OCI-LY7 (cell line): Measurements from ENCODE around the gene SPRED2. TPM values are rescaled to one million over a fixed set of nuclear protein-coding genes. Genes with fewer than 3 reads are reported as not detected.

Experiments used
- BruUV-seq: library from RNA; stranded (reverse); fragments of 400-500 nt; replicated peaks from 2 replicates; lab custom pipeline; 2021; lab: Mats Ljungman, UMichigan
- CTCF ChIA-PET: fragments of 300-600 bp; sonication (Branson Sonifier 250); formaldehyde crosslinking; loops from one replicate; lab custom pipeline; 2022; ENCODE audit warnings: antibody characterized with exemption; ENCODE audit not compliant: unreplicated experiment; lab: Charles Lee
- POLR2A ChIA-PET: fragments of 300-600 bp; sonication (Branson Sonifier 250); formaldehyde crosslinking; loops from one replicate; lab custom pipeline; 2022; ENCODE audit warnings: antibody characterized with exemption; lab: Charles Lee
- DNase-seq: peaks from one replicate; pipeline ENCODE4 v3.0.0-alpha.2; 2015; ENCODE audit warnings: low spot score
- H2AFZ ChIP-seq: fragments of 200-600 bp; sonication (generic), shearing (Covaris generic); 2 replicates; pipeline ENCODE4 v1.6.1; 2014; ENCODE audit warnings: mild to moderate bottlenecking, antibody characterized with exemption, low read length, moderate library complexity
- H3K27ac ChIP-seq: fragments of 200-600 bp; sonication (generic); 2 replicates; pipeline ENCODE4 v1.5.1; 2014; ENCODE audit warnings: mixed run types, low read depth, mild to moderate bottlenecking, moderate library complexity, low read length, inconsistent platforms; ENCODE audit not compliant: poor library complexity, severe bottlenecking
- H3K36me3 ChIP-seq: fragments of 200-600 bp; sonication (generic); 2 replicates; pipeline ENCODE4 v1.6.1; 2014; ENCODE audit warnings: mild to moderate bottlenecking, antibody characterized with exemption, low read length, moderate library complexity, mixed read lengths; ENCODE audit not compliant: insufficient read depth
- H3K4me1 ChIP-seq: fragments of 200-600 bp; sonication (generic); 2 replicates; pipeline ENCODE4 v1.5.1; 2014; ENCODE audit warnings: mild to moderate bottlenecking, low read length; ENCODE audit not compliant: insufficient read depth, poor library complexity, severe bottlenecking
- H3K4me2 ChIP-seq: fragments of 200-600 bp; sonication (generic); 2 replicates; pipeline ENCODE4 v1.6.1; 2014; ENCODE audit warnings: mild to moderate bottlenecking, low read length
- H3K4me3 ChIP-seq: fragments of 200-600 bp; sonication (generic); 2 replicates; pipeline ENCODE4 v1.5.1; 2014; ENCODE audit warnings: mild to moderate bottlenecking, low read depth, low read length; ENCODE audit not compliant: poor library complexity, severe bottlenecking
- H3K79me2 ChIP-seq: fragments of 200-600 bp; sonication (generic); 2 replicates; pipeline ENCODE4 v1.6.1; 2016; ENCODE audit warnings: low read depth, mild to moderate bottlenecking, low read length, moderate library complexity, mixed read lengths; ENCODE audit not compliant: insufficient read depth
- H3K9me2 ChIP-seq: fragments of 200-600 bp; sonication (generic); 2 replicates; pipeline ENCODE4 v1.6.1; 2016; ENCODE audit warnings: mild to moderate bottlenecking, low read length, mixed read lengths; ENCODE audit not compliant: insufficient read depth
- H3K9me3 ChIP-seq: fragments of 200-600 bp; sonication (generic); 2 replicates; pipeline ENCODE4 v1.6.1; 2014; ENCODE audit warnings: mild to moderate bottlenecking, mixed run types, low read length, mixed read lengths
- H4K20me1 ChIP-seq: fragments of 200-600 bp; sonication (generic); 2 replicates; pipeline ENCODE4 v1.6.1; 2014; ENCODE audit warnings: mild to moderate bottlenecking, antibody characterized with exemption, low read length, moderate library complexity, mixed read lengths; ENCODE audit not compliant: insufficient read depth
- EZH2phosphoT487 ChIP-seq: fragments of 200-600 bp; sonication (generic); IDR thresholded peaks from 2 replicates; pipeline ENCODE4 v1.6.1; 2018; ENCODE audit warnings: low read depth, borderline replicate concordance, mild to moderate bottlenecking, mixed run types, antibody characterized with exemption, low read length, moderate library complexity, mixed read lengths
- intact Hi-C: fragments of 100-400 bp; cut with micrococcal nuclease; formaldehyde crosslinking; loops from one replicate; pipeline ENCODE4 v1.10.0; 2022; ENCODE audit not compliant: unreplicated experiment
- total RNA-seq, 2 experiments: library from RNA; depleted of rRNA in 1 of 2; stranded (reverse); fragments of >200 nt in 1 of 2; shearing (Covaris generic) in 1 of 2; gene quantifications; 2 replicates each; pipeline ENCODE4 v1.2.3, GENCODE V29; 2014 to 2022
- TF ChIP-seq, protein P1 (sequence below): fragments of 200-600 bp; sonication (generic); conservative IDR thresholded peaks from 2 replicates; pipeline ENCODE4 v1.5.1; 2014; ENCODE audit warnings: mild to moderate bottlenecking, antibody characterized with exemption, low read length, moderate library complexity, mixed read lengths

The SPRED2 gene
- total RNA-seq, 2 experiments from 2014 or later: 8.0 to 49.1 TPM

DNA sequence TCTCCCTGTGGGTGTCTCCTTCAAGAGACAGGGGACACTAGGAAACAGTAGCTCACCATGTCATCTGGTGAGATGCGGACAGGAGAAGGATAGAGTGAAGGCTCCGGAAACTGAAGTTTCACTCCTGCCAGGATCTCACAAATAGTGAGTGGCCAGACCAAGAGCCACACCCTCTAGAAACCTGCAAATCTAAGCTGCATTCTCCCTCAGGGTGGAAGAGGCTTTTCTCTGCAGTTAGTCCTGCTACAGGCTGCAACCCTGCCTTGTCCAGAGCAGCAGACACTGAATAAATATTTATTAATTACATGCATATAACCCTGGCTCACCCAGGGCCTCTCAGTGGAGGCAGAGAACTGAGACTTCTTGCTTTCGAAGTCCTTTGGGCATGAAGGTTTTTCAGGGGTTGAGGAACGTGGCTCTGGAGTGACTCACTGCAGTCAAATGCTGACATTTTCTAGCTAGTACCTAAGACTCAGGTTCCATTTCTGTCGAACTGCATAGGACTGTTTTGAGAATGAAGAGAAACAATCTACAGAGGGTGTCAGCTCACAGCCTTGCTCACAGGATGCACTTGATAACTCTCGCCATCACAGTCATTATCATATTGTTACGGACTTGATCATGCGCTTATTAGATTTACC is 117.5 kb downstream of the SPRED2 start:
- Histone ChIP-seq H3K9me2 (no peaks in the 10 kb centered on the region), H3K4me2 (no peak overlapping the region), H4K20me1 (no peaks in the 10 kb centered on the region), H3K36me3 (peaks cover 76% of the 10 kb centered on the region), H3K79me2 (no peaks in the 10 kb centered on the region), H2AFZ (no peak overlapping the region), H3K9me3 (0 out of 2 replicates have a peak, but pooled peaks cover 8% of the 10 kb centered on the region), H3K27ac (no peak overlapping the region), H3K4me1 (peaks cover 7% of the 10 kb centered on the region), H3K4me3 (no peak overlapping the region)
- POLR2A ChIA-PET: interaction anchor here (0.6 kb wide), 1 partner anchor 24 kb away, joined by 3 read pairs; no protein-coding TSS in a partner anchor
- intact Hi-C loops: no loop called here
- TF ChIP-seq, protein P1, sequence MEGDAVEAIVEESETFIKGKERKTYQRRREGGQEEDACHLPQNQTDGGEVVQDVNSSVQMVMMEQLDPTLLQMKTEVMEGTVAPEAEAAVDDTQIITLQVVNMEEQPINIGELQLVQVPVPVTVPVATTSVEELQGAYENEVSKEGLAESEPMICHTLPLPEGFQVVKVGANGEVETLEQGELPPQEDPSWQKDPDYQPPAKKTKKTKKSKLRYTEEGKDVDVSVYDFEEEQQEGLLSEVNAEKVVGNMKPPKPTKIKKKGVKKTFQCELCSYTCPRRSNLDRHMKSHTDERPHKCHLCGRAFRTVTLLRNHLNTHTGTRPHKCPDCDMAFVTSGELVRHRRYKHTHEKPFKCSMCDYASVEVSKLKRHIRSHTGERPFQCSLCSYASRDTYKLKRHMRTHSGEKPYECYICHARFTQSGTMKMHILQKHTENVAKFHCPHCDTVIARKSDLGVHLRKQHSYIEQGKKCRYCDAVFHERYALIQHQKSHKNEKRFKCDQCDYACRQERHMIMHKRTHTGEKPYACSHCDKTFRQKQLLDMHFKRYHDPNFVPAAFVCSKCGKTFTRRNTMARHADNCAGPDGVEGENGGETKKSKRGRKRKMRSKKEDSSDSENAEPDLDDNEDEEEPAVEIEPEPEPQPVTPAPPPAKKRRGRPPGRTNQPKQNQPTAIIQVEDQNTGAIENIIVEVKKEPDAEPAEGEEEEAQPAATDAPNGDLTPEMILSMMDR: no peak
- no peak for TF ChIP-seq EZH2phosphoT487
- BruUV-seq: no TSS peak
- no peak for DNase-seq
- CTCF ChIA-PET: no interaction called here

DNA sequence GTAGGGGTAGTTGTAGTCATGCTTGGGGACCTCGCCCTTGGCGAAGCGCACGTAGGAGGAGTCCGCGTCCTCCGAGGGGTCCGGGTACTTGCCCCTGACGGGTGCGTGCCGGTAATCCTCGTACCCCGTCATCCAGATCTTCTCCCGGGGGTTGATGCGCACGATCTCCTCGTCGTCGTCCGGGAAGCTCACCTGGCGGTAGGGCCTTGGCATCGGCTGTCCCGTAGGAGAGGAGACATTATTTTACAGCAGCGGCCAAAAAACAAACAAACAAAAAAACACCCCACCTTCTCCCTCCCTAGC is 118.5 kb downstream of the SPRED2 start:
- H3K36me3 ChIP-seq: peaks cover 66% of the 10 kb centered on the region
- H3K4me1 ChIP-seq: peaks cover 10% of the 10 kb centered on the region
- intact Hi-C loops: no loop called here
- no peaks in the 10 kb centered on the region for H3K9me3 ChIP-seq
- no peak overlapping the region for H2AFZ ChIP-seq
- no TSS peak for BruUV-seq
- H4K20me1 ChIP-seq: no peaks in the 10 kb centered on the region
- no peak overlapping the region for H3K4me2 ChIP-seq
- TF ChIP-seq, protein P1: no peak
- TF ChIP-seq EZH2phosphoT487: no peak
- POLR2A ChIA-PET: interaction anchor here (0.7 kb wide), 1 partner anchor 44 kb away, joined by 4 read pairs; no protein-coding TSS in a partner anchor
- DNase-seq: no peak
- H3K9me2 ChIP-seq: no peaks in the 10 kb centered on the region
- no peak overlapping the region for H3K27ac ChIP-seq
- no peaks in the 10 kb centered on the region for H3K79me2 ChIP-seq
- CTCF ChIA-PET: no interaction called here
- H3K4me3 ChIP-seq: no peak overlapping the region

DNA sequence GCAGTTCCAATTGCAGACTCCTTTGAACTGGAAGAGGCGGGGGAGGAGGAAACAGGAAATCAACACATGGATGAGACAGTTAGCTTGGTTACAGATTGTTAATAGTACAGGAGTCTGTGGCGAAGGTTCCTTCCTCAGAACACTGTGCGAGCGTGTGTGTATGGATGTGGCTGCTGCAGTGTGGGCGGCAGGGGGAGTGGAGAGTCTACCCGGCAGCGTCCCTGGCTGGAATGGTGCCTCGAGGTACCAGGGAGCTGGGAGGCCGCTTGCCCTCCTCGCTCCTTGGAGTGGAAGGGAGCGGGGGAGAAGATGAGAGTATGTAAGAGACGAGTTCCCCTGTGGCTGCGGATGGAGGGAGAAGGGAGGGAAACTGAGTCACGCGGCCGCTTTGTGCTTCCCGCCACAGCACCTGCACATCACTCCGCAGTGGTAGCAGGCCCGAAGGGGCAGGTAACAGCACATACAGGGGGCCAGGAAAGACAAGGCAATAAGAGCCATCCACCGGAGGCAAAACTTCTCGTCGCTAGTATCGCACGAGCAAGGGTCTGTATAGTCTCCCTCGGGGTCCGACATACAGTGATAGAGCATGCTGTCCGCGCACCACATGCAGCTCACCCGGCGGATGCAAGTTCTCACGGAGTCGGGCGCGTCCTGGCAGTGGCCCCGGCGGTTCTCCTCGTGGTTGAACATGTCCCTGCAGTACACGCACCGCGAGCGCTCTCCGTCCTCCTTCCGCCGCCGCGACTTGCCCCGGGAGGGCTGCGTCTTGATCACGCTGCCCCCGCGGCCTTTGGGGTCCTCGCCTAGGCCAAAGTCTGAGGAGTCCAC is 119.1 kb downstream of the SPRED2 start:
- no peaks in the 10 kb centered on the region for H3K9me3 ChIP-seq
- TF ChIP-seq, protein P1: no peak
- no peak for TF ChIP-seq EZH2phosphoT487
- no peaks in the 10 kb centered on the region for H3K9me2 ChIP-seq
- DNase-seq: no peak
- no peak overlapping the region for H3K4me3 ChIP-seq
- H3K36me3 ChIP-seq: peaks cover 63% of the 10 kb centered on the region
- CTCF ChIA-PET: no interaction called here
- no TSS peak for BruUV-seq
- H3K4me2 ChIP-seq: no peak overlapping the region
- H3K79me2 ChIP-seq: no peaks in the 10 kb centered on the region
- no peaks in the 10 kb centered on the region for H4K20me1 ChIP-seq
- H2AFZ ChIP-seq: no peak overlapping the region
- POLR2A ChIA-PET: interaction anchor here (0.7 kb wide), 1 partner anchor 43 kb away, joined by 4 read pairs; no protein-coding TSS in a partner anchor
- intact Hi-C loops: no loop called here
- H3K4me1 ChIP-seq: peaks cover 10% of the 10 kb centered on the region
- no peak overlapping the region for H3K27ac ChIP-seq
